Activated CD8-positive, alpha-beta T cell treated with anti-CD3 and anti-CD28 coated beads, Interleukin-2, amount 10 ng/mL, durations not matched to agents 7 days and 5 days (primary cell): ENCODE results near the gene ANKRD40CL. TPM values are rescaled to one million over a fixed set of nuclear protein-coding genes. Genes with fewer than 3 reads are reported as not detected.

Experiments
- ATAC-seq: fragments of 150-1000 bp; cut with Tn5 transposase; one replicate; pipeline ENCODE4 v1.10.0; 2021; ENCODE audit warnings: moderate library complexity
- CTCF ChIA-PET: fragments of 350-600 bp; sonication (Branson Sonifier 250); formaldehyde crosslinking; loops from one replicate; lab custom pipeline; 2021; ENCODE audit warnings: antibody characterized with exemption; lab: Charles Lee
- POLR2A ChIA-PET: fragments of 350-600 bp; sonication (Branson Sonifier 250); formaldehyde crosslinking; loops from one replicate; lab custom pipeline; 2021; ENCODE audit warnings: antibody characterized with exemption; lab: Charles Lee
- DNase-seq: peaks from one replicate; pipeline ENCODE4 v3.0.0-alpha.2; 2020
- H3K27ac Mint-ChIP-seq: one replicate; pipeline ENCODE4 v1.8.0; 2021; ENCODE audit warnings: mild to moderate bottlenecking, mixed read lengths
- H3K27me3 Mint-ChIP-seq: one replicate; pipeline ENCODE4 v1.8.0; 2021; ENCODE audit warnings: low read depth, mixed read lengths
- H3K36me3 Mint-ChIP-seq: one replicate; pipeline ENCODE4 v1.8.0; 2021; ENCODE audit warnings: low read depth, mixed read lengths
- H3K4me1 Mint-ChIP-seq: one replicate; pipeline ENCODE4 v1.8.0; 2021; ENCODE audit warnings: low read depth, mixed read lengths
- H3K4me3 Mint-ChIP-seq: one replicate; pipeline ENCODE4 v1.8.0; 2021; ENCODE audit warnings: mild to moderate bottlenecking, mixed read lengths
- H3K9me3 Mint-ChIP-seq: one replicate; pipeline ENCODE4 v1.8.0; 2022; ENCODE audit warnings: mixed read lengths; ENCODE audit not compliant: insufficient read depth
- total RNA-seq, 2 experiments: library from RNA; stranded (reverse); gene quantifications; one replicate each; pipeline ENCODE4 v1.2.3, GENCODE V29; 2021

ANKRD40CL gene
- total RNA-seq, 2 experiments from 2014 or later = not detected

- DNase-seq (no peak), ATAC-seq (no peak)
- Mint-ChIP-seq H3K27ac (no peak overlapping the region), H3K4me3 (no peak overlapping the region), H3K9me3 (no peaks in the 10 kb centered on the region), H3K4me1 (no peaks in the 10 kb centered on the region), H3K36me3 (no peaks in the 10 kb centered on the region), H3K27me3 (no peaks in the 10 kb centered on the region)
- ChIA-PET POLR2A (no interaction called here), CTCF (interaction anchor here (1.1 to 2.1 kb wide), 3 partner anchors 13 to 49 kb away, joined by 4 to 19 read pairs (median 6); no protein-coding TSS in a partner anchor)
Observed at GRCh38 chr17:50803676-50804075, 36.4 kb upstream of the ANKRD40CL start.

GRCh38 chr17:50802609-50803571, 35.6 kb upstream of the ANKRD40CL start:
- no peaks in the 10 kb centered on the region for H3K36me3 Mint-ChIP-seq
- CTCF ChIA-PET = interaction anchor here (1.1 to 2.1 kb wide), 3 partner anchors 14 to 50 kb away, joined by 4 to 19 read pairs (median 6); no protein-coding TSS in a partner anchor
- POLR2A ChIA-PET = no interaction called here
- ATAC-seq = no peak
- no peak overlapping the region for H3K4me3 Mint-ChIP-seq
- no peaks in the 10 kb centered on the region for H3K4me1 Mint-ChIP-seq
- no peaks in the 10 kb centered on the region for H3K9me3 Mint-ChIP-seq
- no peaks in the 10 kb centered on the region for H3K27me3 Mint-ChIP-seq
- no peak for DNase-seq
- H3K27ac Mint-ChIP-seq = no peak overlapping the region

- POLR2A ChIA-PET = no interaction called here
- Mint-ChIP-seq H3K36me3 (no peaks in the 10 kb centered on the region), H3K27ac (no peak overlapping the region), H3K4me3 (no peak overlapping the region), H3K9me3 (no peaks in the 10 kb centered on the region), H3K4me1 (no peaks in the 10 kb centered on the region), H3K27me3 (no peaks in the 10 kb centered on the region)
- no peak for DNase-seq
- no peak for ATAC-seq
- CTCF ChIA-PET = interaction anchor here (0.6 to 1.9 kb wide), 2 partner anchors 17 to 21 kb away, joined by 3 to 6 read pairs; no protein-coding TSS in a partner anchor
Observed at GRCh38 chr17:50800196-50800700, 32.9 kb upstream of the ANKRD40CL start.

- no peaks in the 10 kb centered on the region for H3K9me3 Mint-ChIP-seq
- CTCF ChIA-PET = interaction anchor here (1.9 kb wide), 1 partner anchor 17 kb away, joined by 6 read pairs; no protein-coding TSS in a partner anchor
- H3K4me1 Mint-ChIP-seq = no peaks in the 10 kb centered on the region
- no peak overlapping the region for H3K4me3 Mint-ChIP-seq
- POLR2A ChIA-PET = no interaction called here
- H3K36me3 Mint-ChIP-seq = no peaks in the 10 kb centered on the region
- no peaks in the 10 kb centered on the region for H3K27me3 Mint-ChIP-seq
- ATAC-seq (no peak), DNase-seq (no peak)
- H3K27ac Mint-ChIP-seq = no peak overlapping the region
Observed at GRCh38 chr17:50799582-50799981, 32.3 kb upstream of the ANKRD40CL start.

GRCh38 chr17:50798424-50799288, 31.3 kb upstream of the ANKRD40CL start:
- Mint-ChIP-seq H3K27ac (no peak overlapping the region), H3K9me3 (no peaks in the 10 kb centered on the region), H3K4me1 (no peaks in the 10 kb centered on the region), H3K27me3 (no peaks in the 10 kb centered on the region), H3K4me3 (no peak overlapping the region), H3K36me3 (no peaks in the 10 kb centered on the region)
- DNase-seq (no peak), ATAC-seq (no peak)
- CTCF ChIA-PET = interaction anchor here (1.9 kb wide), 1 partner anchor 16 kb away, joined by 6 read pairs; no protein-coding TSS in a partner anchor
- POLR2A ChIA-PET = no interaction called here

- H3K9me3 Mint-ChIP-seq = no peaks in the 10 kb centered on the region
- H3K27ac Mint-ChIP-seq = no peak overlapping the region
- H3K36me3 Mint-ChIP-seq = no peaks in the 10 kb centered on the region
- no peaks in the 10 kb centered on the region for H3K27me3 Mint-ChIP-seq
- DNase-seq (no peak), ATAC-seq (no peak)
- POLR2A ChIA-PET = no interaction called here
- CTCF ChIA-PET = interaction anchor here (1.7 kb wide), 1 partner anchor 14 kb away, joined by 9 read pairs; no protein-coding TSS in a partner anchor
- H3K4me1 Mint-ChIP-seq = no peaks in the 10 kb centered on the region
- H3K4me3 Mint-ChIP-seq = no peak overlapping the region
Observed at GRCh38 chr17:50797135-50797810, 30.0 kb upstream of the ANKRD40CL start.

GRCh38 chr17:50794361-50794760, 27.0 kb upstream of the ANKRD40CL start:
- H3K27ac Mint-ChIP-seq = no peak overlapping the region
- H3K4me1 Mint-ChIP-seq = no peaks in the 10 kb centered on the region
- ChIA-PET POLR2A (no interaction called here), CTCF (no interaction called here)
- no peak overlapping the region for H3K4me3 Mint-ChIP-seq
- DNase-seq = no peak
- H3K9me3 Mint-ChIP-seq = no peaks in the 10 kb centered on the region
- no peak for ATAC-seq
- H3K36me3 Mint-ChIP-seq = no peaks in the 10 kb centered on the region
- H3K27me3 Mint-ChIP-seq = peaks cover 7% of the 10 kb centered on the region

GRCh38 chr17:50793007-50793406, 25.7 kb upstream of the ANKRD40CL start:
- Mint-ChIP-seq H3K27ac (no peak overlapping the region), H3K36me3 (no peaks in the 10 kb centered on the region), H3K9me3 (no peaks in the 10 kb centered on the region), H3K27me3 (peaks cover 7% of the 10 kb centered on the region), H3K4me1 (peaks cover 8% of the 10 kb centered on the region), H3K4me3 (no peak overlapping the region)
- ChIA-PET CTCF (interaction anchor here (1.6 kb wide), 1 partner anchor 9 kb away, joined by 6 read pairs; no protein-coding TSS in a partner anchor), POLR2A (no interaction called here)
- ATAC-seq = no peak
- no peak for DNase-seq

- Mint-ChIP-seq H3K9me3 (no peaks in the 10 kb centered on the region), H3K27me3 (peaks cover 9% of the 10 kb centered on the region), H3K36me3 (no peaks in the 10 kb centered on the region), H3K4me1 (peaks cover 13% of the 10 kb centered on the region), H3K27ac (no peak overlapping the region), H3K4me3 (no peak overlapping the region)
- CTCF ChIA-PET = interaction anchor here (1.6 kb wide), 1 partner anchor 8 kb away, joined by 6 read pairs; no protein-coding TSS in a partner anchor
- POLR2A ChIA-PET = no interaction called here
- DNase-seq (no peak), ATAC-seq (no peak)
Observed at GRCh38 chr17:50792132-50792531, 24.8 kb upstream of the ANKRD40CL start.

GRCh38 chr17:50790618-50791017, 23.3 kb upstream of the ANKRD40CL start:
- POLR2A ChIA-PET = interaction anchor here (0.6 to 0.8 kb wide), 2 partner anchors 46 to 154 kb away, joined by 3 read pairs; no protein-coding TSS in a partner anchor
- ATAC-seq (no peak), DNase-seq (no peak)
- Mint-ChIP-seq H3K9me3 (no peaks in the 10 kb centered on the region), H3K4me3 (no peak overlapping the region), H3K27me3 (peaks cover 15% of the 10 kb centered on the region), H3K27ac (no peak overlapping the region), H3K36me3 (no peaks in the 10 kb centered on the region), H3K4me1 (peaks cover 14% of the 10 kb centered on the region)
- CTCF ChIA-PET = no interaction called here

GRCh38 chr17:50787106-50787505, 19.8 kb upstream of the ANKRD40CL start:
- ChIA-PET POLR2A (interaction anchor here (1.1 kb wide), 1 partner anchor 78 kb away, joined by 3 read pairs; no protein-coding TSS in a partner anchor), CTCF (interaction anchor here (1.1 to 4.9 kb wide), 2 partner anchors 29 to 55 kb away, joined by 3 to 24 read pairs; no protein-coding TSS in a partner anchor)
- no peak overlapping the region for H3K4me3 Mint-ChIP-seq
- no peak for ATAC-seq
- no peak overlapping the region for H3K27ac Mint-ChIP-seq
- H3K36me3 Mint-ChIP-seq = no peaks in the 10 kb centered on the region
- H3K4me1 Mint-ChIP-seq = peaks cover 16% of the 10 kb centered on the region
- H3K9me3 Mint-ChIP-seq = no peaks in the 10 kb centered on the region
- DNase-seq = no peak
- peaks cover 26% of the 10 kb centered on the region for H3K27me3 Mint-ChIP-seq
